Measurements from ENCODE around the gene CSTF1.

CSTF1 gene

DNA sequence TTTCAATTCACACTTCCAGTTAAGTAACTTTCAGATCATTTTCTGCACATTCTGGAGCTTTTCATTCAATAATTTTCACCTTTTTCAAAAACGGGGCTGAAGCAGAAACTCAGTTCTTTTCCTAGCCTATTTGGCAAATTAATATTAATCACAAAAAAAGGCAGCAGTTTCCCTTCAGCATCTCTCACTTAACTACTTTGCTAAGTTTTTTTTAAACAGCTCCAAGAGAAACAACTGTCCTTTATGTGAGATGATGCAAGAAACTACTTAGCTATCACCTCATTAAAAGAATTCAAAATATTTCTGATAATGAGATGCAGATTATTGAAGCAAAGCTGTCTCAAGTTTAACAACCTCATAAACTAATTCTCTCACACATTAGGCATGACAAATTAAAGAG, 31.4 kb downstream of the CSTF1 start:
- Histone ChIP-seq H3K27me3 (ENCODE audit: low read length) (no peaks in the 10 kb centered on the region), H3K4me3 (ENCODE audit: insufficient read depth, low read length, poor library complexity, severe bottlenecking) (no peak overlapping the region), H3F3A (ENCODE audit: insufficient read depth) (no peaks in the 10 kb centered on the region), H3K9ac (ENCODE audit: low read length) (no peak overlapping the region), H2AFZ (ENCODE audit: low read depth, low read length, severe bottlenecking) (no peak overlapping the region), H3K27ac (ENCODE audit: low read depth, low read length) (no peak overlapping the region), H4K20me1 (ENCODE audit: low read depth, low read length) (no peaks in the 10 kb centered on the region), H3K36me3 (ENCODE audit: low read length) (no peaks in the 10 kb centered on the region), H3K79me2 (ENCODE audit: insufficient read depth, low read length) (no peaks in the 10 kb centered on the region), H3K9me2 (replicated peaks; ENCODE audit: insufficient read depth, low read length) (no peaks in the 10 kb centered on the region), H3K4me2 (ENCODE audit: low read depth, low read length, poor library complexity, severe bottlenecking) (no peak overlapping the region), H3K9me3 (ENCODE audit: insufficient read depth, low read length) (no peaks in the 10 kb centered on the region)
- no peak for TF ChIP-seq EZH2phosphoT487 (conservative IDR thresholded peaks at IDR 0.05; ENCODE audit: low read length)
- TF ChIP-seq CTCF (IDR thresholded peaks at IDR 0.05; ENCODE audit: insufficient read depth, low read length, poor library complexity, severe bottlenecking): no peak

DNA sequence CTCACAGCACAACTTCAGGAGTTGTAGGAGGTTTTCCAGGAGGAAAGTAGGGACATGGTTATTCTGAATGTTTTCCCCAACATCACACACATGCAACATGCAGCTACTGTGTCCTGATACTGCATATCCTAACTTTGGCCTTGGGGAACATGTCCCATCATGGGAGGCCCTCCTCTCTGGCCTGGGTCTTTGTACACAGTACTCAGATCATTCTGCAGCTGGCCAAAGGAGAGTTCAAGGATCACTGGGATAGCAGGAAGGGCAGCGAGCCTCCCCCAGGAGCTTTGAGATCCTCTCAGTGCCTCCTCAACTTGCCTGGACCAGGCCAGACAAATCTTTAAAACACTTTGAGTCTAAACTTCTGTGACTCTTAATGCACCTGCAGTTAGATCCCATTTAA, 32.5 kb downstream of the CSTF1 start:
- H3K9ac ChIP-seq (ENCODE audit: low read length): no peak overlapping the region
- H3K27me3 ChIP-seq (ENCODE audit: low read length): no peaks in the 10 kb centered on the region
- no peak for TF ChIP-seq CTCF (IDR thresholded peaks at IDR 0.05; ENCODE audit: insufficient read depth, low read length, poor library complexity, severe bottlenecking)
- no peak for TF ChIP-seq EZH2phosphoT487 (conservative IDR thresholded peaks at IDR 0.05; ENCODE audit: low read length)
- H4K20me1 ChIP-seq (ENCODE audit: low read depth, low read length): no peaks in the 10 kb centered on the region
- no peak overlapping the region for H3K27ac ChIP-seq (ENCODE audit: low read depth, low read length)
- no peak overlapping the region for H3K4me2 ChIP-seq (ENCODE audit: low read depth, low read length, poor library complexity, severe bottlenecking)
- H3K4me3 ChIP-seq (ENCODE audit: insufficient read depth, low read length, poor library complexity, severe bottlenecking): no peak overlapping the region
- H3K9me2 ChIP-seq (replicated peaks; ENCODE audit: insufficient read depth, low read length): no peaks in the 10 kb centered on the region
- H2AFZ ChIP-seq (ENCODE audit: low read depth, low read length, severe bottlenecking): no peak overlapping the region
- H3K9me3 ChIP-seq (ENCODE audit: insufficient read depth, low read length): no peaks in the 10 kb centered on the region
- H3K79me2 ChIP-seq (ENCODE audit: insufficient read depth, low read length): no peaks in the 10 kb centered on the region
- no peaks in the 10 kb centered on the region for H3F3A ChIP-seq (ENCODE audit: insufficient read depth)
- no peaks in the 10 kb centered on the region for H3K36me3 ChIP-seq (ENCODE audit: low read length)

- H3F3A ChIP-seq (ENCODE audit: insufficient read depth): no peaks in the 10 kb centered on the region
- H3K27ac ChIP-seq (ENCODE audit: low read depth, low read length): no peak overlapping the region
- H3K9me2 ChIP-seq (replicated peaks; ENCODE audit: insufficient read depth, low read length): no peaks in the 10 kb centered on the region
- H3K79me2 ChIP-seq (ENCODE audit: insufficient read depth, low read length): no peaks in the 10 kb centered on the region
- no peak overlapping the region for H2AFZ ChIP-seq (ENCODE audit: low read depth, low read length, severe bottlenecking)
- no peaks in the 10 kb centered on the region for H3K27me3 ChIP-seq (ENCODE audit: low read length)
- no peaks in the 10 kb centered on the region for H3K36me3 ChIP-seq (ENCODE audit: low read length)
- no peak for TF ChIP-seq EZH2phosphoT487 (conservative IDR thresholded peaks at IDR 0.05; ENCODE audit: low read length)
- TF ChIP-seq CTCF (IDR thresholded peaks at IDR 0.05; ENCODE audit: insufficient read depth, low read length, poor library complexity, severe bottlenecking): no peak
- no peak overlapping the region for H3K4me2 ChIP-seq (ENCODE audit: low read depth, low read length, poor library complexity, severe bottlenecking)
- H3K4me3 ChIP-seq (ENCODE audit: insufficient read depth, low read length, poor library complexity, severe bottlenecking): no peak overlapping the region
- no peaks in the 10 kb centered on the region for H4K20me1 ChIP-seq (ENCODE audit: low read depth, low read length)
- no peak overlapping the region for H3K9ac ChIP-seq (ENCODE audit: low read length)
- no peaks in the 10 kb centered on the region for H3K9me3 ChIP-seq (ENCODE audit: insufficient read depth, low read length)
Observed at GRCh38 chr20:56426026-56426425, 33.6 kb downstream of the CSTF1 start.

DNA sequence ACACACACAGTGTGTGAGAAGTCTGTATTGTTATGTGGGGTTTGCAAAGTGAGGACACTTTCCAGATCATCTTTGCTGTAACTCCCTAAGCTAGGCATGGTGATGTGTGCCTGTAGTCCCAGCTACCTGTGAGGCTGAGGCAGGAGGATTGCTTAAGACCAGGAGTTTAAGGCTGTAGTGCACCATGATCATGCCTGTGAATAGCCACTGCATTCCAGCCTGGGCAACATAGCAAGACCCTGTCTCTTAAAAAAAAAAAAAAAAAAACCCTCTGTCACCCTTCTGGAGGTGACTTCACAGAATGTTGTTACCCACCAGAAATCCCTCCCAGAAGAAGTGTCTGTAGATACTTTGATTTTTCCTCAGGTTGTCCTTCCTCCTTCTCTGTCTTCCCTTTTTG, 34.5 kb downstream of the CSTF1 start:
- Histone ChIP-seq H3K79me2 (ENCODE audit: insufficient read depth, low read length) (no peaks in the 10 kb centered on the region), H3K4me2 (ENCODE audit: low read depth, low read length, poor library complexity, severe bottlenecking) (no peak overlapping the region), H3K9me2 (replicated peaks; ENCODE audit: insufficient read depth, low read length) (no peaks in the 10 kb centered on the region), H3K27ac (ENCODE audit: low read depth, low read length) (no peak overlapping the region), H3K9me3 (ENCODE audit: insufficient read depth, low read length) (no peaks in the 10 kb centered on the region), H3K4me3 (ENCODE audit: insufficient read depth, low read length, poor library complexity, severe bottlenecking) (no peak overlapping the region), H3K9ac (ENCODE audit: low read length) (no peak overlapping the region), H4K20me1 (ENCODE audit: low read depth, low read length) (no peaks in the 10 kb centered on the region), H3F3A (ENCODE audit: insufficient read depth) (no peaks in the 10 kb centered on the region), H2AFZ (ENCODE audit: low read depth, low read length, severe bottlenecking) (no peak overlapping the region), H3K27me3 (ENCODE audit: low read length) (no peaks in the 10 kb centered on the region), H3K36me3 (ENCODE audit: low read length) (no peaks in the 10 kb centered on the region)
- TF ChIP-seq EZH2phosphoT487 (conservative IDR thresholded peaks at IDR 0.05; ENCODE audit: low read length): no peak
- TF ChIP-seq CTCF (IDR thresholded peaks at IDR 0.05; ENCODE audit: insufficient read depth, low read length, poor library complexity, severe bottlenecking): no peak

All from SU-DHL-6 (cell line).